Activated naive CD4-positive, alpha-beta T cell treated with anti-CD3 and anti-CD28 coated beads, Interleukin-2, amount 50 U/mL, for 24 hours (primary cell): ENCODE measurements around the gene ATP12A.
A peak's percentile ranks its signal among the peaks of the same experiment; 100 is the strongest.

Experiments used
- H3K27ac Mint-ChIP-seq: one replicate; pipeline ENCODE4 v1.8.0; 2021; ENCODE audit warnings: mild to moderate bottlenecking, mixed read lengths
- H3K27me3 Mint-ChIP-seq: one replicate; pipeline ENCODE4 v1.8.0; 2021; ENCODE audit warnings: mixed read lengths
- H3K36me3 Mint-ChIP-seq: one replicate; pipeline ENCODE4 v1.8.0; 2021; ENCODE audit warnings: mixed read lengths
- H3K4me1 Mint-ChIP-seq: one replicate; pipeline ENCODE4 v1.8.0; 2021; ENCODE audit warnings: mixed read lengths
- H3K4me3 Mint-ChIP-seq: one replicate; pipeline ENCODE4 v1.8.0; 2021; ENCODE audit warnings: mild to moderate bottlenecking, mixed read lengths
- H3K9me3 Mint-ChIP-seq: one replicate; pipeline ENCODE4 v1.8.0; 2021; ENCODE audit warnings: mixed read lengths

ATP12A gene

GRCh38 chr13:24693862-24694471 lies 13.8 kb downstream of the ATP12A start:
- Mint-ChIP-seq H3K4me3 (peak overlapping the region; percentile 31), H3K27ac (no peak overlapping the region), H3K9me3 (no peaks in the 10 kb centered on the region), H3K4me1 (peaks cover 6% of the 10 kb centered on the region), H3K36me3 (no peaks in the 10 kb centered on the region), H3K27me3 (peaks cover 21% of the 10 kb centered on the region)

- H3K27me3 Mint-ChIP-seq, result peaks cover 26% of the 10 kb centered on the region
- no peaks in the 10 kb centered on the region for H3K36me3 Mint-ChIP-seq
- H3K4me3 Mint-ChIP-seq, result no peak overlapping the region
- no peaks in the 10 kb centered on the region for H3K9me3 Mint-ChIP-seq
- H3K27ac Mint-ChIP-seq, result no peak overlapping the region
- peaks cover 6% of the 10 kb centered on the region for H3K4me1 Mint-ChIP-seq
Measured at GRCh38 chr13:24694907-24695306, 14.7 kb downstream of the ATP12A start.

- H3K36me3 Mint-ChIP-seq, result no peaks in the 10 kb centered on the region
- no peak overlapping the region for H3K4me3 Mint-ChIP-seq
- no peaks in the 10 kb centered on the region for H3K9me3 Mint-ChIP-seq
- H3K4me1 Mint-ChIP-seq, result peaks cover 6% of the 10 kb centered on the region
- no peak overlapping the region for H3K27ac Mint-ChIP-seq
- peaks cover 8% of the 10 kb centered on the region for H3K27me3 Mint-ChIP-seq
Measured at GRCh38 chr13:24698686-24699085, 18.5 kb downstream of the ATP12A start.

GRCh38 chr13:24699541-24699940 lies 19.3 kb downstream of the ATP12A start:
- Mint-ChIP-seq H3K36me3 (no peaks in the 10 kb centered on the region), H3K27me3 (peaks cover 5% of the 10 kb centered on the region), H3K4me1 (no peaks in the 10 kb centered on the region), H3K27ac (no peak overlapping the region), H3K9me3 (no peaks in the 10 kb centered on the region), H3K4me3 (no peak overlapping the region)

- Mint-ChIP-seq H3K27ac (no peak overlapping the region), H3K4me1 (no peaks in the 10 kb centered on the region), H3K4me3 (no peak overlapping the region), H3K36me3 (no peaks in the 10 kb centered on the region), H3K27me3 (peaks cover 5% of the 10 kb centered on the region), H3K9me3 (no peaks in the 10 kb centered on the region)
Measured at GRCh38 chr13:24700539-24700938, 20.3 kb downstream of the ATP12A start.

- Mint-ChIP-seq H3K4me1 (peaks cover 13% of the 10 kb centered on the region), H3K4me3 (no peak overlapping the region), H3K36me3 (no peaks in the 10 kb centered on the region), H3K9me3 (no peaks in the 10 kb centered on the region), H3K27me3 (no peaks in the 10 kb centered on the region), H3K27ac (no peak overlapping the region)
Measured at GRCh38 chr13:24706886-24707585, 26.8 kb downstream of the ATP12A start.

GRCh38 chr13:24709186-24709913 lies 29.1 kb downstream of the ATP12A start:
- H3K36me3 Mint-ChIP-seq, result no peaks in the 10 kb centered on the region
- peak overlapping the region; percentile 57 for H3K4me3 Mint-ChIP-seq
- peaks cover 13% of the 10 kb centered on the region for H3K4me1 Mint-ChIP-seq
- H3K27ac Mint-ChIP-seq, result no peak overlapping the region
- H3K9me3 Mint-ChIP-seq, result no peaks in the 10 kb centered on the region
- H3K27me3 Mint-ChIP-seq, result no peaks in the 10 kb centered on the region

GRCh38 chr13:24713022-24713421 lies 32.8 kb downstream of the ATP12A start:
- H3K36me3 Mint-ChIP-seq, result no peaks in the 10 kb centered on the region
- peaks cover 13% of the 10 kb centered on the region for H3K4me1 Mint-ChIP-seq
- no peak overlapping the region for H3K27ac Mint-ChIP-seq
- no peaks in the 10 kb centered on the region for H3K27me3 Mint-ChIP-seq
- no peak overlapping the region for H3K4me3 Mint-ChIP-seq
- no peaks in the 10 kb centered on the region for H3K9me3 Mint-ChIP-seq

- no peaks in the 10 kb centered on the region for H3K36me3 Mint-ChIP-seq
- H3K9me3 Mint-ChIP-seq, result no peaks in the 10 kb centered on the region
- no peak overlapping the region for H3K27ac Mint-ChIP-seq
- no peak overlapping the region for H3K4me3 Mint-ChIP-seq
- no peaks in the 10 kb centered on the region for H3K27me3 Mint-ChIP-seq
- H3K4me1 Mint-ChIP-seq, result no peaks in the 10 kb centered on the region
Measured at GRCh38 chr13:24716011-24716410, 35.8 kb downstream of the ATP12A start.

GRCh38 chr13:24716446-24716845 lies 36.2 kb downstream of the ATP12A start:
- no peaks in the 10 kb centered on the region for H3K4me1 Mint-ChIP-seq

GRCh38 chr13:24717217-24717616 lies 37.0 kb downstream of the ATP12A start:
- Mint-ChIP-seq H3K27ac (no peak overlapping the region), H3K4me1 (no peaks in the 10 kb centered on the region), H3K27me3 (no peaks in the 10 kb centered on the region), H3K4me3 (no peak overlapping the region), H3K36me3 (no peaks in the 10 kb centered on the region), H3K9me3 (no peaks in the 10 kb centered on the region)

More at GRCh38 chr13:24716446-24716845, 36.2 kb downstream of the ATP12A start:
- Mint-ChIP-seq H3K27me3 (no peaks in the 10 kb centered on the region), H3K27ac (no peak overlapping the region), H3K4me3 (no peak overlapping the region), H3K9me3 (no peaks in the 10 kb centered on the region), H3K36me3 (no peaks in the 10 kb centered on the region)

- Mint-ChIP-seq H3K27ac (no peak overlapping the region), H3K36me3 (no peaks in the 10 kb centered on the region), H3K9me3 (no peaks in the 10 kb centered on the region), H3K4me3 (no peak overlapping the region), H3K4me1 (no peaks in the 10 kb centered on the region), H3K27me3 (no peaks in the 10 kb centered on the region)
Measured at GRCh38 chr13:24718192-24718965, 38.2 kb downstream of the ATP12A start.

GRCh38 chr13:24719139-24719538 lies 38.9 kb downstream of the ATP12A start:
- no peak overlapping the region for H3K4me3 Mint-ChIP-seq

GRCh38 chr13:24723206-24723605 lies 43.0 kb downstream of the ATP12A start:
- peaks cover 3% of the 10 kb centered on the region for H3K27me3 Mint-ChIP-seq
- H3K27ac Mint-ChIP-seq, result no peak overlapping the region
- no peaks in the 10 kb centered on the region for H3K4me1 Mint-ChIP-seq
- no peak overlapping the region for H3K4me3 Mint-ChIP-seq
- H3K9me3 Mint-ChIP-seq, result no peaks in the 10 kb centered on the region
- no peaks in the 10 kb centered on the region for H3K36me3 Mint-ChIP-seq

More at GRCh38 chr13:24719139-24719538, 38.9 kb downstream of the ATP12A start:
- no peaks in the 10 kb centered on the region for H3K27me3 Mint-ChIP-seq
- H3K9me3 Mint-ChIP-seq, result no peaks in the 10 kb centered on the region
- H3K36me3 Mint-ChIP-seq, result no peaks in the 10 kb centered on the region
- H3K4me1 Mint-ChIP-seq, result no peaks in the 10 kb centered on the region
- H3K27ac Mint-ChIP-seq, result no peak overlapping the region

- Mint-ChIP-seq H3K27ac (no peak overlapping the region), H3K9me3 (no peaks in the 10 kb centered on the region), H3K27me3 (peaks cover 3% of the 10 kb centered on the region), H3K4me3 (no peak overlapping the region), H3K4me1 (no peaks in the 10 kb centered on the region), H3K36me3 (no peaks in the 10 kb centered on the region)
Measured at GRCh38 chr13:24724714-24725113, 44.5 kb downstream of the ATP12A start.
